HG03103 (cell line): ENCODE measurements around the gene PRDM2.

Source experiments
- ATAC-seq: cut with Tn5 transposase; IDR thresholded peaks from one replicate; pipeline ENCODE4 v1.9.1; 2021; ENCODE audit warnings: low read depth; ENCODE audit not compliant: unreplicated experiment

PRDM2 gene

DNA sequence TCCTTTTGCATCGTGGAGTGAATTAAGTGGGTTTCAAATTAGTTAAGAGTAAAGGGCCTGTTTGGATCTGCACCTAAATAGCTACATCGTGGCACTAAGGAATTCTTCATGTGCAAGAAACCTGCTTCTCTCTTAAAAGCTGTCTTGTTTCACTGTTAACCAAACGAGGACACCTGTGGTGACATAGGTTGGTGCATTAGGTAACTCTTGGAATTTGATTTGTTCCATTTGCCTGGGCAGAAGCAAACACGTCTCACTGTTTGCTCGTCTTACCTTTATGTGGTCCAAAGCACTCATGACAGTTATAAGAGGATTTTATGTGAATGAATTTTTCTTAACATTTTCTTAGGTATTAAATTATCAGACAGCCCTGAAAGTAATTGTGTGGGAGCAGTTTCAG, 60.9 kb downstream of the PRDM2 start:
- no peak for ATAC-seq

DNA sequence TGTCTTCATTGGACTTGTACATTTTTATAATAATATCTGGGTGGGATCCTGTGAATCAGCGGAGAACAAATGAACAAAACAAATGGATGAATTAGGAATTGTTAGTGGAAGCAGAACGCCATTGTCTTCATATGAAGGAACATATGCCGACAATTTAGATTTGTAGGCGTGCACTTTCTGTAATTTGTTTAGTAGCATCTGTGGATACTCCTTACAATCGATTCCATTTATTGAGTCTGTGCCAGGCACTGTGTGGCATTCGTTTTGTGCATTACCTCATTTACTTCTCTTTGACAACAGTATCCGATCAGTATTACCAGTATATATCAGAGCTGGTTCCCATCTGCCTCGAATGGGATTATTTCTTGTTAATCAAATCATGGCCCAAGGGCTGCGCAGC, 61.9 kb downstream of the PRDM2 start:
- no peak for ATAC-seq

DNA sequence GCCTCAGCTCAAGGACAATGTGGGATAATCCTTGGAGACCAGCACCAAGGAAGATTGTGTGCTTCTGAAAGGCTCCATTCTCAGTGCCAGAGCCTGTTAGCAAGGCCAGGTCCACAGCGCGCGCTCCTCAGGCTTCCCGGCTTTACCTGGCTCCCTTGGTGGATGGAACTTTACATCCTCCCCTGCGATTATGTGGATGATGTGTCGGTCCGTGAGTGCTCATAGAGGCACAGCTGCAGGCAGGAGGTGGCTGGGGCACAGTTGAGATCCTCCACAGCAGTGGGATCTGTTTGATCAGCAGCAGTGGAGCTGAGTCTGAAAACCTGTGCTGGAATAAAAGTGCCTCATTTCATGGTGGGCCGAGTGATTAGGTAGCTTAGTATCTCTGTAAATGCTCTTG, 62.7 kb downstream of the PRDM2 start:
- no peak for ATAC-seq

DNA sequence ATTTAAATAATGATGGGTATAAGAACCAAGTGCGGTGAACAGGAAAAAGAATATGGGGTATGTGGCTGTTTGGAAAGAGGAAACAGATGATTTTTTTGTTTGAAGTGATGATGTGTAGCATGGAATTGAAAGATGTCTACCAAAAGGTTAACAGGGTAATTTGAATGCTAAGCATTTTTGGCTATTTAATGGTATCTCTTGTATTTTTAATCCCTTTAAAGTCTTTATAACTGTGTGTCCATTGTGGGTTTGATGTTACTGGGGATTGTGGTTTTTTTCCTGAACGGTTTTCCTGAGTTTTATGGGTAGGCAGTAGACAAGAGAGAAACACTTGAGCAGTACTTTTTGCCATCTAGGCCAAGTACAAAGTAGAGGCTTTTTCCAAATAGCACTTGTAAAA, 63.2 kb downstream of the PRDM2 start:
- ATAC-seq = no peak

DNA sequence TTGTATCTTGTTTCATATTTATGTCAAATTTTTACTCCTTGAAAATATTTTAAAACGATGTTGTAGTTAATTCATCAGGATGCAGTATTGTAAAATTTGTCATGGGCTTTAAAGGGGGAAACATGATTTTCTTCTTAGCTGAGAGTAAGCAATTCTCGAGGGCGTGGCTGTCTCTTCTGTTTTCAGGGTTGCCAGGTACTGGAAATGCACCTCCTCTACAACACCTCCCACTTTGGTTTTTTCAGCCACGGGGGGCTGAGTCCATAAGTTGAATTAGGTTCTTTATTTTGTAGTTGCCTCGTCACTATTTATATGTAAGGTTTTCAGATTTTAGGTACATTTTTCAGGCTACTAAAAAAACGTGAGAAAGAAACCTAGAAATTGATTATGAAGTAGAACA, 64.0 kb downstream of the PRDM2 start:
- ATAC-seq = no peak

DNA sequence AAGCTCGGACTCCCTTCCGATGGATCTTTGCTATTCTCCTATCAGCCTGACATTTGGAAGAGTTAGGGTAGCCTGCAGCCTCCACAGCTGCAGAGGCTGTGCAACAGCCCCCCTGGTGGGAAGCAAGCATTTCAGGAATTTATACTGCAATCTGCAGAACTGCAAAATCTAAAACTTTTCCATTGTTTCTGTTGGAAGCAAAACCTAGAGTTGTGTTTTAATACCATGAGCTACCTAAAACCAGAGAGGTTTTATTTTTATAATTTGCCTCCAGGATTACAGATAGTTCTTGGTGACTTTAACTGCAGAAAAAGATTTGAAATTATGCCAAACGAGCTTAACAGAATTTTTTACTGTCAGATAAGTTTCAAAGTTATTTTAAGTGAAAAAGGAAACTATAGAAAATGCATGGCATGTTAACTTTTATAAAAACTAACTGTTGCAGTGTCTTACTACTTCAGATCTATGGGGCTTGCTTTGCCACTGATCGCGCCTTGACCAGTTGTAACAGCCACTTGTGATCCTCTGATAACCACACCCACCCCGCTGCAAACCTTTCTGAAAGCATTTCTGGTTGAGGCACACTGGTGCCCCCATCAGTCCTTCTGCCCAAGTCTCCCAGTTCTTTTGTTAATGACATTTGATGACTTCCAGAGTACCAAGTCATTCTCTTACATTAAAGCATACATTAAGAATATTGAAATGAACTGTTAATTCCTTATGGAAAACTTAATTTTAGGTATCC, 64.8 kb downstream of the PRDM2 start:
- no peak for ATAC-seq

DNA sequence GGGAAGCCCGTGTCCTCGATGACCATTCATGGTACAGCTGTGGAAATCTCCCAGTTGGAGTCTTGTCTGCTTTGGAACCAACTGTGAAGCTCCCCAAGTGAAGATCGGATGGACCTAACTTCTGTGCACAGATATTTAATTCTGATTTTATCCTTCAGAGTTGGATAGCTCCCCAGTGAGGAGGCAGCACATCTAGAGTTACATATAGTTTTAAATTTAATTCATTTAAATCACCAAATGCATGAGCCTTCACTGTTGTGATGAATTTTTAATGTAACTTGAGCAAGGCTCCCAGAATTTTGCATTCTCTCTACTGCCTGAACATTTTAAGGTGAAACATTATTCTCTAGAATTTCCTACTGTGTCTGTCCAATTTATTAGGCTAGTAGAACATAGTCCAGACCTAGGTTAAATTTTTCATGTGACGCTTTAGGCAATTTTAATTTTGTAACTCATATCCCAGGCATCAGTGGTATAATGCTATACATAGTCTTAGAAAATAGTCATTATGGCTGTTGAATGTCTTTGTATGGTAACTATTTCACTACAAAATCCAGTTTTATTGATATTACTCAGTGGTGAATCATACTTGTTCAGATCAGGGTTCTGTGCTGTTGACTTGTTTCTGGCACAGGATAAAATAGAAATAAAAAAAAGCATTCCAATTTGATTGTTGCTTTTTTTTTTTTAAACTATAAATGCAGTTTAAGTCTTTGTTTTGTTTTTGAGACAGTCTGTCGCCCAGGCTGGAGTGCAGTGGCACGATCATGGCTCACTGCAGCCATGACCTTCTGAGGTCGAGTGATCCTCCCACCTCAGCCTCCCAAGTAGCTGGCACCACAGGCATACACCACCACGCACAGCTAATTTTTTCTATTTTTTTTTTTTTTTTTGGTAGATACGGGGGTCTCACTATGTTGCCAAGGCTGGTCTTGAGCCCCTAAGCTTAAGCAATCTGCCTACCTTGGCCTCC, 66.9 kb downstream of the PRDM2 start:
- ATAC-seq = no peak

DNA sequence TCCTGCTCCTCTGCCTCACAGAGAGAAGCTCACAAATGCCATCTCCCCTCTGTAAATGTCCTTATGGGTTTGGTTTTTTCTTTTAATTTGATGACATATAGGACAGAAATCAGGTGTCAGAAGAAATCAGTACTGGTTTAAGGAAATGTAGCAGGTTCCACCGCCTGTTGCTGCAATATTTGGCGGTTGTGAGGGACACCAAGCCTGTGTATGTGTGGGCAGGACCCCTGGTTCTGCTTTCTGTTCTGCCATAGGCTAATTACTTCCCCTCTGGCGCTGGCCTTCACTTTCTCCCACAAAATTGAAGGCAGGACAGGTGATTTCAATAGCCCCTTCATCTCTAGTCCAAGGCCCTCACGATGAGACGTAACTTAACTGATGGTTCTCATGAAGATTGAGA, 69.2 kb downstream of the PRDM2 start:
- no peak for ATAC-seq

DNA sequence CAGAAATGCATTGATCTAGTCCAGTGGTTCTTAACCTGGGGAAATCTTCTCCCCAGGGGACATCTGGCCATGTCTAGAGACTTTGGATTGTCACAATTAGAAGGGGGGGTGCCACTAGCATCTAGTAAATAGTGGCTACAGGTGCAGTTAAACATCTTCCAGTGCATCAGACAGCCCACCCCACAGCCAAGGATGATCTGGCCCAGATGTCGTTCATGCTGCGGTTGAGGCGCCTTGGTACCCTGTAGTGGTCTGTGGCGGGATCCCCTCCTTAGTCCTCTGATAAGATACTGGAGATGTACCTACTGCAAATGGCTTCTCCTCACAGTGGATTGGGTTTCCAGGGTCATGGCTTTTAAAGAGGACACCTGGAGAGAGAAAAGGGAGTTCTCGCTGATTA, 69.8 kb downstream of the PRDM2 start:
- no peak for ATAC-seq

DNA sequence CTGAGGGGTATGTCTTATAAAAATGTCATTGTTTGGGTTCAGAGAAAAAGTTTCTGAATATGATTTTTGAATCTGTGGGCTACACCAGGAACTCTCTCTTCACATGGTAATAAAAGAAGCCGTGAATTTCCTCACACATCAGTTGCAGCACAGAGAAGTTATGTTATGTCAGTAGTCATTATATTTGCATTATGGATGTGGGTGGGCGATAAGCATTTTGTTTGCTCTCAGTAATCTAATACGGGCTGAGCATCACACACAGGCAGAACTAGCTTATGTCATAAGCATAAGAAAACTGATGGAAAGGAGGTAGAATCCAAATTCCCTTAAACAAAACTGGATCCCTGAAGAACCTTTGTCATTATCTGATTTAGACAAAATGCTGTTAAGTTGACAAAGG, 70.8 kb downstream of the PRDM2 start:
- no peak for ATAC-seq

DNA sequence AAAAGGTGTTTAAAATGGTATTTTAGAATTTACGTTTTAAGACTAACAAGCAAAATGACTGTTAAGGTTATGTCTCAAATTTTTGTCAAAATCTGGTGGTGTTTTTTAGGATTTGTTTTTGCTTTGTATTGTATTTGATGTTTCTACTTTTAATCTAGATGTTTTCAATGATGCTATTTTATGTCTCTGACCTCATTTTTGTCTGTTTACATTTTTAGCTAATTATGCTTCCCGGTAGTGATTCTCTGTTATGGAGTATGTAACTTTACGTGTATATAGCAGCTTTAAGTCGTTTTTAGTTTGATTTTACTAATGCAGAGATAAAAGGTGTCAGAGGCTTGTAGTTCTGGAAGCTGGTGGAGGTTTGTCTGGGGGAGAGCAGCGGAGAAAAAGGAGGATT, 71.8 kb downstream of the PRDM2 start:
- no peak for ATAC-seq

DNA sequence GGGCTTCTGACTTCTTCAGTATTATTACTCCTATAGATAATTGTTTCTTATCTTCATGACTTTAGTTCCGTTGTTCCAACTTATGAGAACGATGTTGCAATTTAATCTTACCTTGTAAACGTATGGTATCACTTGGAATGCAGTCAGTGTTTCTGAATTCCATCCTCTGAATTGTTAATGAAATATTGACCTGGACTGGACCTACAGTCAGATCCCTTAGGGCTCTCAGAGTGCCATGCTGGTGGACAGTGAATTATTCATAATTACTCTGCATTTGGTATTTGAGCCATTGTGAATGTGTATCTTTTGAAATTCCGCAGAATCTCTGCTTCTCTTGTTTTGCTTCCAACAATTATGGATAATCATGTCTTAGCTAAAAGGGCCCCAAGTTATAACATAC, 72.3 kb downstream of the PRDM2 start:
- ATAC-seq = no peak

DNA sequence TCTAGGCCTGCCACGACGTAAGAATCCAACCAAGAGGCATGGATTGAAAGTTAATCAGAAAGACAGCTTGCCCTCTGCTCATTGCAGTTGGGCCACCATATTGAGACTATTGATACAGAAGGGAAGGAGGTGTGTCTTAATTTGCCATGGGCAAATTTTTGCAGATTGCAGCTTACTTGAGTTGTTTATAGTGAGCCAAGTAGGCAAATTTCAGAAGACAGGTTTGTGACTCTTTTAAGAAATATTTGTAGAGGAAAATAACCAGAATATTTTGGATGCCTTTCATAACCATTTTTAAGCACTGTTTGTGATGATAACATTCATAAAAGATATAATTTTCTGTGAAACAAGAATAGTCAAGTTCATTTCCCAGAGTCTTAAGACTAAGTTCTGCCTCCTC, 74.1 kb downstream of the PRDM2 start:
- no peak for ATAC-seq

DNA sequence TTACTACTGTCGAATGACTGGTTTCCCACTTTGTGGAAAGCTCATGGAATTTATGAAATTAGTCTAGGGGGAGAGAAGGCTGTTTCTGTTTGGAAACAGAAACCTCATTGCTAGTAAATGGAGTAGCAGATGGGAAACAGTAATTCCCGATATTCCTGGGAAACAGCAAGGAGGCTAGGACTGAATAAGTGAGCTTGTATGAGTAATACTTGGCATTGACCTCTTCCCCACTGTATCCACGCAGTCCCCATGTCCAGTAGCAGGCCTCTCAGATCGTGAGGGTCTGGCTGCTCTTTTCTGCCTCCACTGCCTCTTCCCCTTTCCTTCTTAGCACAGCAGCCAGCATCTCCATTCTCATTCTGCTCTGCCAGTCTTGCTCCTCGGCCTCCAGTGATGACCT, 75.5 kb downstream of the PRDM2 start:
- ATAC-seq = no peak

DNA sequence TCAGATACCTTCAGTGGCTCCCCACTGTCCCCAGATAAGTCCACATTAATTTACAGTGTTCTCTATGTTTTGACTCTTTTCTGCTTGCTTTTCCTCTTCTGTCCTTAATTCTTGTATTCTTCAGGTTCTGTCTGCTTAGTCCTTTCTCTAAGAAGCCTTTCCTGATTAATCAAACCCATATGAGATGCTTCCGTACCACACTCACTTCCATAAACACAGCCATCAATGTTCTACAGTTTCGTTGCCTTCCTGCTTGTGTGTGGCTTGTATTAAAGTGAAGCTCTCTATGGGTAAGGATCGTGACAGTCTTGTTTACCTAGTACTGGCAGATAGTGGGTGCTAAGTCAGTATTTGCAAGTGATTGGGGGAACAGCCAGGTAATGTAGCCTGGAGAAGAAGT, 75.9 kb downstream of the PRDM2 start:
- ATAC-seq = no peak

DNA sequence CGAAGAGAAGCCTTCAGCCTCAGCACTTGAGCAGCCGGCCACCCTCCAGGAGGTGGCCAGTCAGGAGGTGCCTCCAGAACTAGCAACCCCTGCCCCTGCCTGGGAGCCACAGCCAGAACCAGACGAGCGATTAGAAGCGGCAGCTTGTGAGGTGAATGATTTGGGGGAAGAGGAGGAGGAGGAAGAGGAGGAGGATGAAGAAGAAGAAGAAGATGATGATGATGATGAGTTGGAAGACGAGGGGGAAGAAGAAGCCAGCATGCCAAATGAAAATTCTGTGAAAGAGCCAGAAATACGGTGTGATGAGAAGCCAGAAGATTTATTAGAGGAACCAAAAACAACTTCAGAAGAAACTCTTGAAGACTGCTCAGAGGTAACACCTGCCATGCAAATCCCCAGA, 78.4 kb downstream of the PRDM2 start:
- ATAC-seq = no peak

DNA sequence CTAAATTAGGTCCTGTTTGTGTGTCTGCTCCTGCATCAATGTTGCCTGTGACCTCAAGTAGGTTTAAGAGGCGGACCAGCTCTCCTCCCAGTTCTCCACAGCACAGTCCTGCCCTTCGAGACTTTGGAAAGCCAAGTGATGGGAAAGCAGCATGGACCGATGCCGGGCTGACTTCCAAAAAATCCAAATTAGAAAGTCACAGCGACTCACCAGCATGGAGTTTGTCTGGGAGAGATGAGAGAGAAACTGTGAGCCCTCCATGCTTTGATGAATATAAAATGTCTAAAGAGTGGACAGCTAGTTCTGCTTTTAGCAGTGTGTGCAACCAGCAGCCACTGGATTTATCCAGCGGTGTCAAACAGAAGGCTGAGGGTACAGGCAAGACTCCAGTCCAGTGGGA, 79.9 kb downstream of the PRDM2 start:
- no peak for ATAC-seq

DNA sequence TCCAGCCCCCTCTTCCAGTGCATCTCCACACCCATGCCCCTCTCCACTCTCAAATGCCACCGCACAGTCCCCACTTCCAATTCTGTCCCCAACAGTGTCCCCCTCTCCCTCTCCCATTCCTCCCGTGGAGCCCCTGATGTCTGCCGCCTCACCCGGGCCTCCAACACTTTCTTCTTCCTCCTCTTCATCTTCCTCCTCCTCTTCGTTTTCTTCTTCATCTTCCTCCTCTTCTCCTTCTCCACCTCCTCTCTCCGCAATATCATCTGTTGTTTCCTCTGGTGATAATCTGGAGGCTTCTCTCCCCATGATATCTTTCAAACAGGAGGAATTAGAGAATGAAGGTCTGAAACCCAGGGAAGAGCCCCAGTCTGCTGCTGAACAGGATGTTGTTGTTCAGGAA, 80.8 kb downstream of the PRDM2 start:
- no peak for ATAC-seq

DNA sequence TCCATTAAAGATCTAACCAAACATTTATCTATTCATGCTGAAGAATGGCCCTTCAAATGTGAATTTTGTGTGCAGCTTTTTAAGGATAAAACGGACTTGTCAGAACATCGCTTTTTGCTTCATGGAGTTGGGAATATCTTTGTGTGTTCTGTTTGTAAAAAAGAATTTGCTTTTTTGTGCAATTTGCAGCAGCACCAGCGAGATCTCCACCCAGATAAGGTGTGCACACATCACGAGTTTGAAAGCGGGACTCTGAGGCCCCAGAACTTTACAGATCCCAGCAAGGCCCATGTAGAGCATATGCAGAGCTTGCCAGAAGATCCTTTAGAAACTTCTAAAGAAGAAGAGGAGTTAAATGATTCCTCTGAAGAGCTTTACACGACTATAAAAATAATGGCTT, 81.2 kb downstream of the PRDM2 start:
- no peak for ATAC-seq

DNA sequence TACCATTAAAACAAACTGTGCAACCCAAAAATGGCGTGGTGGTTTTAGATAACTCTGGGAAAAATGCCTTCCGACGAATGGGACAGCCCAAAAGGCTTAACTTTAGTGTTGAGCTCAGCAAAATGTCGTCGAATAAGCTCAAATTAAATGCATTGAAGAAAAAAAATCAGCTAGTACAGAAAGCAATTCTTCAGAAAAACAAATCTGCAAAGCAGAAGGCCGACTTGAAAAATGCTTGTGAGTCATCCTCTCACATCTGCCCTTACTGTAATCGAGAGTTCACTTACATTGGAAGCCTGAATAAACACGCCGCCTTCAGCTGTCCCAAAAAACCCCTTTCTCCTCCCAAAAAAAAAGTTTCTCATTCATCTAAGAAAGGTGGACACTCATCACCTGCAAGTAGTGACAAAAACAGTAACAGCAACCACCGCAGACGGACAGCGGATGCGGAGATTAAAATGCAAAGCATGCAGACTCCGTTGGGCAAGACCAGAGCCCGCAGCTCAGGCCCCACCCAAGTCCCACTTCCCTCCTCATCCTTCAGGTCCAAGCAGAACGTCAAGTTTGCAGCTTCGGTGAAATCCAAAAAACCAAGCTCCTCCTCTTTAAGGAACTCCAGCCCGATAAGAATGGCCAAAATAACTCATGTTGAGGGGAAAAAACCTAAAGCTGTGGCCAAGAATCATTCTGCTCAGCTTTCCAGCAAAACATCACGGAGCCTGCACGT, 82.1 kb downstream of the PRDM2 start:
- no peak for ATAC-seq

DNA sequence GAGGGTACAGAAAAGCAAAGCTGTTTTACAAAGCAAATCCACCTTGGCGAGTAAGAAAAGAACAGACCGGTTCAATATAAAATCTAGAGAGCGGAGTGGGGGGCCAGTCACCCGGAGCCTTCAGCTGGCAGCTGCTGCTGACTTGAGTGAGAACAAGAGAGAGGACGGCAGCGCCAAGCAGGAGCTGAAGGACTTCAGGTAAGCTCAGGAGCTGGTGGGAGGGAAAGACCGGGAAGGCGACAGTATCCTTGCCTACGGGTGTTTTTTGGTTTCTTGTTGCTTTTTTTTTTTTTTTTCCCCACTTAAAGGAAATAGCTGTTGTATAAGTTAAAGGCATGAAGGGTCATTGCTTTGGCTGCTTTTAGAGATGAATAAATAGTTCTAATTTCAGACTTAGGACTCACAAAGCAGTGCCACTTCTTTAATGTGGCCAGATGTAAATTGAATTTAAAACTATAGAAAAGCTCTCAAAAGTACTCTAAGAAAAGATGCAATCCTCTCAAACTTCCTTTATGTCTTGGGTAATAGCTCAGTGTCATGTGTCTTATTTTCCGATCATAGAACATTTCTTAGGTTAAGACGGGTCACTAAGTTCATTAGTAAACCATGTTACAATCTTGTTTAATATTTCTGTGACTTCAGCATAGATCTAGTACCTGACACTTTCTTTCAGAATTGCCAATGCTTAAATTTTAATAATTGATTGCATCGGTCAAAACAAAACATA, 82.8 kb downstream of the PRDM2 start:
- ATAC-seq = no peak
